ENCODE results near the gene UBXN10.

UBXN10 gene, protein sequence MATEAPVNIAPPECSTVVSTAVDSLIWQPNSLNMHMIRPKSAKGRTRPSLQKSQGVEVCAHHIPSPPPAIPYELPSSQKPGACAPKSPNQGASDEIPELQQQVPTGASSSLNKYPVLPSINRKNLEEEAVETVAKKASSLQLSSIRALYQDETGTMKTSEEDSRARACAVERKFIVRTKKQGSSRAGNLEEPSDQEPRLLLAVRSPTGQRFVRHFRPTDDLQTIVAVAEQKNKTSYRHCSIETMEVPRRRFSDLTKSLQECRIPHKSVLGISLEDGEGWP

DNA sequence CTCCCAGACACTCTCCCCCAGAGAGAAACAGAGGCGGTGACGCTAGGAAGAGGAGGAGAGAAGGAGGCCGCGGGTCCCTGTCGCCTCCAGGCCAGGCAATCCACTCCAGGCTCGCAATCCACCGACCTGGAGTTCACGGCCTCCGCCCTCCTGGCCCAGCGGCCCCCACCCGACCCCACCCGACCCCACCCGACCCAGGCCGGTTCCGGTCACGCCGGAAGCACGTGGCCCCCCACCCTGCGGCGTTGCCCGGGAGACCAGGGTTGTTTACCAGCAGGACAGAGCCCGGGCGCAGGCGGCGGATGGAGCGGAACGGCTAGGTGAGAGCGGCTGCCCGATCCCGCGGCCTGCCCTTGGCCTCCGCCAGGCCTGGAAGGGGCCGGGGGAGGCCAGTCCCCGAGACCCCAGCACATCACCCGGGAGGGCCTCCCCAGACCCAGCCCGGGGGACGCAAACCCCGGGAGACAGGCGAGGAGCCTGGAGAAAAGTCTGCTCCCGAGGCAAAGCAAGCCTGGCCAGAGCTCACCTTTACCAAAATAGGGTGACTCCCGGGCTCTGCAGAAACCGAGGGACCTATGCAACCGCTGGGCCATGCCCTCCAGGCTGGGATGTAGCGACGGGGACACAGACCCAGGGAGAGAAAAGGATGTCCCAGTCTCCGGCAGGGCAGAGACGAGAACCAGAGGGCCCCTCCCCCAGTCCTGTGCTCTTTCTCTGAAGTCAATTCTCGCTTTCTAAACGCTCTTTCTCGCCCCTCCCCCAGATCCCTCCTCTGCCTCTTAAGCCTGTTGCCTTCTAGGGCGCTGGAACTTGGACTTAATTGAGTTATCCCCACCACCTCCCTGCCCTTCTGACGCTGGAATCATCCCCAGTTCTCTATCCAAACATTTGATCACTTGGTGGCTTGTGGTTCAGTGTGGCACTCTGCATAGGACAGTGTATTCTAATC, at the start of gene UBXN10, which contains the start of gene PLA2G2C:
TSS of gene UBXN10 (plus strand) at position 263 of the 949 bp plus-strand sequence. CDS start 4,466 bp downstream, outside the sequence.
TSS of gene PLA2G2C (minus strand) at position 685 of the 949 bp plus-strand sequence. CDS start 9,155 bp downstream, outside the sequence.
- Histone ChIP-seq H3K36me3 (ENCODE audit: control insufficient read depth, insufficient read depth, low read length) (no peaks in the 10 kb centered on the region), H3K27me3 (replicated peaks; ENCODE audit: control insufficient read depth, insufficient read depth, low read length) (peaks cover 5% of the 10 kb centered on the region), H3K4me3 (replicated peaks; ENCODE audit: low read depth, low read length) (peak within 1 kb of the TSS; percentile 46)
- peak; percentile 47 for DNase-seq (ENCODE audit: extremely low read depth, insufficient read length)
- TF ChIP-seq, protein P1, sequence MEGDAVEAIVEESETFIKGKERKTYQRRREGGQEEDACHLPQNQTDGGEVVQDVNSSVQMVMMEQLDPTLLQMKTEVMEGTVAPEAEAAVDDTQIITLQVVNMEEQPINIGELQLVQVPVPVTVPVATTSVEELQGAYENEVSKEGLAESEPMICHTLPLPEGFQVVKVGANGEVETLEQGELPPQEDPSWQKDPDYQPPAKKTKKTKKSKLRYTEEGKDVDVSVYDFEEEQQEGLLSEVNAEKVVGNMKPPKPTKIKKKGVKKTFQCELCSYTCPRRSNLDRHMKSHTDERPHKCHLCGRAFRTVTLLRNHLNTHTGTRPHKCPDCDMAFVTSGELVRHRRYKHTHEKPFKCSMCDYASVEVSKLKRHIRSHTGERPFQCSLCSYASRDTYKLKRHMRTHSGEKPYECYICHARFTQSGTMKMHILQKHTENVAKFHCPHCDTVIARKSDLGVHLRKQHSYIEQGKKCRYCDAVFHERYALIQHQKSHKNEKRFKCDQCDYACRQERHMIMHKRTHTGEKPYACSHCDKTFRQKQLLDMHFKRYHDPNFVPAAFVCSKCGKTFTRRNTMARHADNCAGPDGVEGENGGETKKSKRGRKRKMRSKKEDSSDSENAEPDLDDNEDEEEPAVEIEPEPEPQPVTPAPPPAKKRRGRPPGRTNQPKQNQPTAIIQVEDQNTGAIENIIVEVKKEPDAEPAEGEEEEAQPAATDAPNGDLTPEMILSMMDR (IDR thresholded peaks at IDR 0.05; ENCODE audit: insufficient read depth, low read length, poor library complexity, severe bottlenecking): no peak

DNA sequence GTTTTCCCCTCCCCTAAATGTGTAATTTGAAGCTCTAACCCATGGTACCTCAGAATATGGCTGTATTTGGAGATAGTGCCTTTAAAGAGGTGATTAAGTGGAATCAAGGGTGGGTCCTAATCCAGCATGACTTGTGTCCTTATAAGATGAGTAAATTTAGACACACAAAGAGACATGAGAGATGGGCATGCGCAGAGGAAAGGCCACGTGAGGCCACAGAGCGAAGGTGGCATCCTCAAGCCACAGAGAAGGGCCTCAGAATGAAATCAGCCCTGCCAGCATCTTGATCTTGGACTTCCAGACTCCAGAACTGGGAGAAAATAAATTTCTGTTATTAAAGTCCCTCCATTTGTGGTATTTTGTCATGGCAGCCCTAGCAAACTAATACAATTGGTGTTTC, 49.6 kb upstream of the UBXN10 start:
- H3K27me3 ChIP-seq (replicated peaks; ENCODE audit: control insufficient read depth, insufficient read depth, low read length): no peaks in the 10 kb centered on the region
- no peak overlapping the region for H3K4me3 ChIP-seq (replicated peaks; ENCODE audit: low read depth, low read length)
- TF ChIP-seq, protein P1 (IDR thresholded peaks at IDR 0.05; ENCODE audit: insufficient read depth, low read length, poor library complexity, severe bottlenecking): no peak
- no peaks in the 10 kb centered on the region for H3K36me3 ChIP-seq (ENCODE audit: control insufficient read depth, insufficient read depth, low read length)
- DNase-seq (ENCODE audit: extremely low read depth, insufficient read length): no peak

DNA sequence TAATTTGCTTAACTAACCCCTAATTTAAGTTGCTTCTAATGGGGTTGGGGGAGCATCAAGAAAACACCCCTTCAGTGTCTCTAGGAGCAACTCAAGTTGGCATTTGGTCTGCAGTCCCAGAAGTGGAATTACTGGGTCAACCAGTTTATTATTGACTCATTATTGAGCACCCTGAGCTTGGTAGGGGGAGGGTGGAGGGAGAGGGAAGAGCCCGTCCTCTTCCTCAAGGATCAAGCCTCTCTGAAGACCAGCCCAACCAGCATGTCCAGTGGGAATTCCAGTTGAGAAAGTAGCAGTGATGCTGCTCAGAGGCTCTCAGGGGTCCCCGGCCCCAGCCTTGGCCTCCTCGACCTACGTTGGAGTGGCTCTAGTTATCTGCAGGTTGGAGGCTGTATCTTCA, 48.8 kb upstream of the UBXN10 start:
- Histone ChIP-seq H3K36me3 (ENCODE audit: control insufficient read depth, insufficient read depth, low read length) (no peaks in the 10 kb centered on the region), H3K4me3 (replicated peaks; ENCODE audit: low read depth, low read length) (no peak overlapping the region), H3K27me3 (replicated peaks; ENCODE audit: control insufficient read depth, insufficient read depth, low read length) (no peaks in the 10 kb centered on the region; the same call in 1 of the 2 replicates)
- no peak for DNase-seq (ENCODE audit: extremely low read depth, insufficient read length)
- TF ChIP-seq, protein P1 (IDR thresholded peaks at IDR 0.05; ENCODE audit: insufficient read depth, low read length, poor library complexity, severe bottlenecking): no peak

DNA sequence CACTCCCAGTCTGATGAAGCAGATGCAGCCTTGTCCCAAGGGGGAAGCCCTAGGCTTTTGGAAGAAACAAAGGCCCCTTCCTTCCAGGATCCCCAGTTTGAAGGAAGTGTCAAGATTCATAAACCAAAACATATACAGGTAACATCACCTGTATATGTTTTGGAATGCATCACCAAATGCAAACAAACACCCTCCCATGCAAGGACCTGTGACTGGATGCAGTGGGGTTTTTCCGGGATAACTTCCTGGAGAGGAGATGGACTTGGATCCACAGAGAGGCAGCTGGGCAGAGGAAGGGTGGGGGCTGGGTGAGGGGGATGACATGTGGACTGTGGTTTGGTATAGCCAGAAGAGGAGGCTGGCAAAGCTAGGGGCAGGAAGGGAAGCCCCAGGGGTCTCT, 48.3 kb upstream of the UBXN10 start:
- H3K36me3 ChIP-seq (ENCODE audit: control insufficient read depth, insufficient read depth, low read length): no peaks in the 10 kb centered on the region
- no peak overlapping the region for H3K4me3 ChIP-seq (replicated peaks; ENCODE audit: low read depth, low read length)
- no peaks in the 10 kb centered on the region; the same call in 1 of the 2 replicates for H3K27me3 ChIP-seq (replicated peaks; ENCODE audit: control insufficient read depth, insufficient read depth, low read length)
- no peak for DNase-seq (ENCODE audit: extremely low read depth, insufficient read length)
- TF ChIP-seq, protein P1 (IDR thresholded peaks at IDR 0.05; ENCODE audit: insufficient read depth, low read length, poor library complexity, severe bottlenecking): no peak

DNA sequence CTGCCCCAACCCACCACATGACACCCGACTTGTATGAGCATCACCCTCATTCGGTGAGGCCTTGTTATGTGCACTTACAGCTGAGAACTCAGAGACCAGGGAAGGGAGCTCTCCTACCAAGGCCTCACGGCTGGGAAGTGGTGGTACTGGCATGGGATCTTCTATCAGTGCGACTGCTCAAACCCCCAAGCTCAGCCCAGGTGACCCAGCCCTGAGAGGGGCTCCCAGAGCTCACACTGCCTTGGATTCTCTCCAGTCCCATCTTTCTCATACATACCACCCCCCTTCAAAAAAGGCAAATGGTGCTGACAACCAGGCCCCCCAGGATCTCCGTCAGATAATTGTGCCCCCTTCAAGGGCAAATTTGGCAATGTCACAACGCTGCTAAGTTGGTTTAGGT, 47.5 kb upstream of the UBXN10 start:
- TF ChIP-seq, protein P1 (IDR thresholded peaks at IDR 0.05; ENCODE audit: insufficient read depth, low read length, poor library complexity, severe bottlenecking): no peak
- H3K36me3 ChIP-seq (ENCODE audit: control insufficient read depth, insufficient read depth, low read length): no peaks in the 10 kb centered on the region
- H3K27me3 ChIP-seq (replicated peaks; ENCODE audit: control insufficient read depth, insufficient read depth, low read length): no peaks in the 10 kb centered on the region; the same call in 1 of the 2 replicates
- no peak for DNase-seq (ENCODE audit: extremely low read depth, insufficient read length)
- no peak overlapping the region for H3K4me3 ChIP-seq (replicated peaks; ENCODE audit: low read depth, low read length)

Measured in GM06990 (cell line).